HG03280 (cell line): ENCODE results near the gene AXIN1.

Experiments used
- ATAC-seq: cut with Tn5 transposase; IDR thresholded peaks from one replicate; pipeline ENCODE4 v1.9.1; 2021; ENCODE audit warnings: mild to moderate bottlenecking, moderate library complexity; ENCODE audit not compliant: unreplicated experiment

AXIN1 gene

DNA sequence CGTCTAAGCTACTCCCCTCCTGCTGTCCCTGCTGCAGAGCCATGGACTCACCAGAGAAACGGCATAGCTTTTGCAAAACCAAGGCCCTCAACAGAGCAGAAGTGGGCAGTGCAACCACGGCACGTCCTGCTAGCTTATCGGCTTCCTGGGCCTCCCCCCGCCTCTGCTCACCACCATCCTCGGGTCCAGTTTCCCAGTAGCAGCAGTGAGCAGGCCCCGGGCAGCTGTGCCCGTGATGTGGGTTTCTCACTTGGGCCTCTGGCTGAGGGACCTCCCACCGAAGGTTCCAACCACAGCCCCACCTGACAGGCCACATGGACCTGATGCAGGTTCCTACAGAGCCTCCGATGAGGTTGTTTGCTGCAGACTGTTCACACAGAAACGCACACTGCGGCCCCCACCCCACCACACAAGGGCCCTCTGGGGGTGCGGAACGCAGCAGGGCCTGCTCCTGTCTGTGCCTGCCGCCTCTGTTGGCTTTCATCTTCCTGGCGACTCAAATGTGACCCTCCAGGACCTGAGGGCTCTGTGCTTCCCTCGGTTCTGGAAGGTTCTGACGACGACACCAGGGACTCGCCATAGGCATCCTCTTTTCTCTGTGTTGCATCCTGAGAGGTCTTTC, 44.7 kb downstream of the AXIN1 start:
- ATAC-seq = no peak

DNA sequence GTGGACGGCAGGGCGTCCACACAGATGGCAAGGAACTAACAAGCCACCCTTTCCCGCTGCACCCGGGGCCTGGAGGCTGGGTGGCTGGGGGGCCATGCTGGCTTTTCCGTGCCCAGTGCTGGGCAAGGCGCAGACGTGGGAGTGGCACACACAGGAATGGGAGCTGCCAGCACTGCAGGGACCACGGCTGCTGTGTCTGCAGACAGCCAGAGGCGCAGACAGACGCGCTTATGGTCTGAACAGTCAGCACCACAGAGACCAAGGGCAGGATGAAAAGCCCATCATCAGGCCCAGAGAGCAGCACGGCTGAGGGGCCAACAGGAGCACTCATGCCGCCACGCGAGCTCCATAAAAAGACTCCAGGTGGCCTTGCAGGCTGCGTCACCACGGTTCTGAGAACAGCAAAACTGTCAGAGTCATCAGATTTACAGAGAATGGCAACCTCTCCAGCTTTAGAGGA, 45.6 kb downstream of the AXIN1 start:
- no peak for ATAC-seq

DNA sequence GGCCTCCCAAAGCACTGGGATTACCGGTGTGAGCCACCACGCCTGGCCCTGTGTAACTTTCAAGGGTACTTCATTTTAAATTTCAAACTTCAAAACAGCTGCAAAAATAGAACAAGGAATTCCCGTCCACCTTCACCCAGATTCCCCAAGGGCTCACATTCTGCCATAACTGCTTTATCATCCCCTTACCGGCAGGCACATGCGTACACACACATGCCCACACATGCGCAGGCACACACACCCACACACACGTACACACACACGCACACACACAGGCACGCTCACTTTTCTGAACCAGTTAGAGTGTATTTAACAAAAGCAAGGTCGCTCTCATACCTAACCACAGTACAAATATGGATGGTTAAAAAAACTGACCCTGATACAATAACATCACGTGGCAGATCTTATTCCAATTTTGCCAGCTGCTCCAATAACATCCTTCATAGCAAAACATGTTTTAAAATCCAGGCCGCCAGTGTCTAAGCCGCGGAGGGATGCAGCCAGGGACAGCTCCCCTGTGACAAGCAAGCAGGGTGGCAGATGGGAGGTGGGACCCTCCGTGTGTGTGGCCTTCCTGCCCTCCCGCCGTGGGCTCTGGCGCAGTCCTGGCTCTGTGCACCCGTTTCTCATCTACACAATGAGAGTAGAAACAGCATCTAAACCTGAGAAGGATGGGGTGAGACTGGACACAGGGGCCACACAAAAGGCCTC, 46.5 kb downstream of the AXIN1 start:
- ATAC-seq = no peak

DNA sequence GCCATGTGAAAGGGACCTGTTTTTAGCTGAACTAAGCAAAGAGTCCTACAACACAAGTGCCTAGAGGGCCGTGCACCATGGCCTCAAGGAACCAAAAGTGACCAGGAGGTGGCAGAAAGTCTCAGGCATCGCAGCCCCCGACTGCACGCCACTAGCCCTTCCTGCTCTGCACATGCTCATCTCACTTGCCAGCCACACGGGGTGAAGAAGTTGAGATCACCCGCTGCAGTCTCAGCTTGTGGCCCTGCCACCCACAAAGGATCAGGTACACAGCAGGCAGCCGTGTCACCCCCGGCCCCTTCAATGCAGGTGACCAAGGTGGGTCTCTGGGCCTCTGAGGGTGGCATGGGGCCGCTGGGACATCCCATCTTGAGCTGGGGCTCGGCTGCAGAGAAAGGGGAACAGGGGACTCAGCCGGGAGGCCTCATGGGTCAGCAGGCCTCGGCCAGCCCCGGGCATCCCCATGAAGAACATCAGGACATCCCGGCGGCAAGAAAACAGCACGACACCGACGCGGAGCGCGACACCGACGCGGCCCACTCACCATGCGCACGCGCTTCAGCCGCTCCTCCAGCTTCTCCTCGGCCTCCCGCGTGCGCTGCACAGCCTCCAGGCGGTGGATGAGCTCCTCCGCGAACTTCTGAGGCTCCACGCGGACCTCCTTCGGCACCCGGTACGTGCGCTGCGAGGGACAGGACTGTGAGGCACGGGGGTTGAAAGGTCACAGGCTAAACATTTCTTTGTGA, 48.6 kb downstream of the AXIN1 start:
- ATAC-seq = no peak

DNA sequence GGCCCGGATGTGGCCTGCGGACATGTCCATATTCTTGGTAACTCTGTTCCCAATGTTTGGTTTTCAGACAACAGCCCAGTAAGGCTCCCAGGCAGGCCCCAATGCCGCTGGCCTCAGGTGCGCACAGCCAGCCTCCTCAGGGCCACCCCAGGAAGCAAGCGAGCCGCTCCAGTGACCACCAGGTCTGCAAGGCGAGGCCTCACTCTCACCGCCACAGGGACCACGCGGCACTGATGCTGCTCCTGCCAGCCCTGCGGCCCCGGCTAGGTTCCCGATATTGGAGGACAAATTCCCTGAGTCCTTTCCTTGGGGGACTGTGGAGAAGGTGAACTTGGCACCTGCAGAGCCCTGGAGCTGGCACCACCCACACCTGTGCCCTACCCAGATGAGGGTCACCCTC, 50.6 kb downstream of the AXIN1 start:
- no peak for ATAC-seq

DNA sequence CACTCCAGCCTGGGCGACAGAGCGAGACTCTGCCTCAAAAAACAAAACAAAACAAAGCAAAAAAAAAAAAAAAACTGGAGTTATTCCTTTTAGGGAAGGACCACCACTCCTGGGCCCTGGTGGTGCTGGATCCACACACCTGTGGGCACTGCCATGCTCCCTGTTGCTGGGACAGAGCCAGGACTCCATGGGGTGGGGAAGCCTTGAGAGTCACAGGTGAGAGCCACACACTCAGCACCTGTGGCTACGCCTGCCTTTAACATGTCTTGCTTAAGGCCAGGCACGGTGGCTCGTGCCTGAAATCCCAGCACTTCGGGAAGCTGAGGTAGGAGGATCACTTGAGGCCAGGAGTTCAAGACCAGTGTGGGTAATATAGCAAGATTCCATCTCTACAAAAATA, 51.3 kb downstream of the AXIN1 start:
- no peak for ATAC-seq

DNA sequence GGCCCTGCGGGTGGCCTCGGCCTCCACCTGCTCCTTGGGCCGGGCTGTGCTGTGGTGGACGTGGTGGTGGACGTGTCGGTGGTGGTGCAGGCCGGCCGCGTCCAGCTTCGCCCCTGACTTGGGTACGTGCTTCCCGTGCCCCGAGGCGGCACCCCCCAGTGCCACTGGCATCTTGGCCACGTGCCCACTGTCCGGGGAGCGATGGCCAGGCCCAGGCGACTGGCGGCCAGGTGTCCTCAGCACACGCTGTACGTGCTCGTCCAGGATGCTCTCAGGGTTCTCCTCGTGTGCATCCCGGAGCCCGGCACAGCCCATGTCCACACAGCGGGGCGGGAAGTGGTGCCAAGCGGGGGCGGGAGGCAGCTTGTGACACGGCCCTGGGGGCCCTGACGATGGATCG, 54.7 kb downstream of the AXIN1 start:
- no peak for ATAC-seq

DNA sequence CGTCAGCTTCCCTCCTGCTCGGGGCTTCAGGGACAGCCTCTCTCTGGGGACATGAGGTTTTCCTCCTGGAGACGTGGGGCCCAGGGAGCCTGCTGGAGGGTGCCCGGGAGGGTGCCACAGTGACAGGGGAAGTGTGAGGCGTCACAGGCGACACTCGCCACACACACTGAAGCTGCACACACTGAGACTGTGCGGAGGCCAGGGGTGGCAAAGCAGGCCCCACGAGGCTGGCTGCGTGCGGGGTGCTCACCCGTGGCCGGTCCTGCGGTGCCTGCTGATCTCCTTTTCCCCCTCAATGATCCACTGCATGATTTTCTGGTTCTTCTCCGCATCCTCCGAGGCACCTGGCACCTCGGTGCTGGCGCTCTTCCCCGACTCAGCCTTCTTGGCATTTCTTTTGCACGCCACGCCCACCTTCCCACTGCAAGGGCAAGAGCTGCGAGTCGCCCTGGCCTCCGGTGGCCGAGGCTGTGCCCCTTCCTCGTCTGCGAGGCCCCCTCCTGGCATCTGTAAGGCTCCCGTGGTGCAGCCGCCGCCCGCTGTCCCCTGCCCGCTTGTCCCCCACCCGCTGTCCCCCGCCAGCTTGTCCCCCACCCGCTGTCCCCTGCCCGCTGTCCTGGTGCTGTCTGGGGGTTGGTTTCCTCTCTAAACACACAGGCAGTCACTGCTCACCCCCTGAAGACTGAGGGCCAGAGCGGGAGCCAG, 55.6 kb downstream of the AXIN1 start:
- ATAC-seq = no peak

DNA sequence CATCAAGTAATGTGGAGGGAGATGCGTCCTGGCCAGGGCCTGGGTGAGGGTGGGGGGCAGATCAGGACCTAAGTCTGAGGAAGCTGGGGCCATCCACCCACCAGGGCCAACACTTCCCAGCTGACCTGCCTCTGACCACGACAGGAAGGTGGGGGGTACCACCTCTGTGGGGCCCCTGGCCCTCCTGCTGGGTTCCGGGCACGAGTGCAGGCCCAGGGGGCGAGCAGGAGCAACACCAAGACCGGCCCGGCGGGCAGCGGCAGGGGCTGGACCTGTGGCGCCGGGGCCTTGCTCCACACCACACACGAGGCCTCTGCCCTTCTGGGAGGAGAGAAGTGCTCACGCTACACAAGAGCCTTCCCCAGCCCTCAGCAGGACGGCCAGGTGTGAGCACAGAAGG, 56.2 kb downstream of the AXIN1 start:
- ATAC-seq = no peak

DNA sequence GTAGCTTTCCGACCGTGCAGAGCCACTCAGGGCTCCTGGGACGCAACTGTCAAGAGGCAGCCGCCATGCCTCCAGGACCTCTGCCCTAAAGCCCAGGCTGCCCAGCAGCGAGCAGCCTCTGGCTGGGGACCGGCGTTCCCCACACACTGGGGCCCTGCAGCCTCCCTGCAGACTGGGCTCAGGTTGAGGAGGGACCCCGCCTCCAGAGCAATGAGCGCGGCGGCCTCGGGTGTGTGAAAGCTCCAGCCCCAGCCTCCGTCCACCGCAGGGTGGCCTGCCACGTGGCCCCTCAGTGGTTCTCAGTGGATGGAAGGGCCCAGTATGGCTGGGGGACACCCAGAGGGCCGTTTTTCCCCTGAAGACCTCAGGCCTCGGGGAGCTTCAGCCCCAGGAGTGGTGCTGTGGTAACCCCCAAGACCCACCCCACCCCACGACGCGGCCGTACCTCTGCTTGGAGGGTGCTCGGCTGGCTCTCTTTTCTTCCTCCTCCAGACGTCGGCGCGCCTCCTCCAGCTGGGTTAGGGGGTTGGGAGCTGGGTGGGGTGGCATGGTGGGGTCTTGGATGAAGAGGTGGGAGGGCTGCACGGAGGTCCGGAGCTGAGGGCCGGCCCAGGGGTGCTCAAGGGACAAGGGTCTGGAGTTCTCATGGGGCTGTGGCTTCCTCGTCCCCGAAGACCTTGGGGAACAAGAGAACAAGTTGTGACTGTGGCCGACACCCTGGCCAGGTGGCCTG, 59.3 kb downstream of the AXIN1 start:
- no peak for ATAC-seq

DNA sequence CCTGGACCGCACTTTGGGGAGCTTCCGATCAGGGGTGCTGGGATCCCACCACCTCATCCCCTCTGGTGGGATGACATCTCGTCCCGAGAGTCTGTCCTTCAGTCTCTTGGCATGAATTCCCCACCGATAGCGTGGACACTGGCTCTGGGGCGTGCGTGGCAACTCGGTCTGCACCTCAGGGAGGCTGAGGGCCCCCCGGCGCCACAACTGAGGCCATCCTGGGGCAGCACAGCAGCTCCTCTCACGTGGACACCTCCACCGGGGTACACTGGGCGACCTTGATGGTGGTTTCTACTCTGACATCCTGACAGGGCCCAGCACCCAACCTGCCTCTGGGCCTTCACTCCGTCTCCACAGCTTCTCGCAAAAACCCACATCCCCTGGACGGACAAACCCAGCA, 61.0 kb downstream of the AXIN1 start:
- ATAC-seq = no peak

DNA sequence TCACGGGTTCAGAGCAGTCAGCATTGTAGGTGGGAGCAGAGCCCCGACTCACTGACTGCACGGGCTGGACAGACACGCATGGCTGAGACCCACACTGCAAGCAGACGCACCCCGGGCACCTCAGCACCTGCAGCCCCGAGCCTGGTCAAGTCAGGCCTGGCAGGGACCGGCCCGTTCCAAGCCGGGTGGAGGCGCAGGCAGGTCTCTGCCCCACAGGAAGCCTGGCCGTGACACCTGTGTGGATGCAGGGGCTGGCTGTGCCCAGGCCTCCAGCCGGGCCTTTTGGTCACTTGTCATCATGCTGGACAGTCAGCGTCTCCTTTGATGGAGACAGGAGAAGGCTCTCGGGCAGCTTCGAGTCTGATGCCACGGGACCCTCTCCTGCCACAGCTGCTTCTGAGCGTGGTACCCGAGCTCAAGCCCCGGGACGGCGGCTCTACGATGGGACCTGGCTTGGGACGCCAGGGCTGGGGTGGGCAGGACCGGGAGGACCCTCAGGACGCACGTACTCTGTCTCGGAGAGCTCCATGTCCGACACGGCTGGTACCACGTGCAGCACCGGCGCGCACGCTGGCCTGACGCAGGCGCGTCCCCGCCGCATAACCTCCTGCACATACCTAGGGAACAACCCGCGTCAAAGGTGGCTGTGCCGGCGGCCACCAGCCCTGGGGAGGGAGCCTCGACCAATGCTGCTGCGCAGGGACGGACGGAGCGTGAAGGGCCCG, 61.7 kb downstream of the AXIN1 start:
- no peak for ATAC-seq

DNA sequence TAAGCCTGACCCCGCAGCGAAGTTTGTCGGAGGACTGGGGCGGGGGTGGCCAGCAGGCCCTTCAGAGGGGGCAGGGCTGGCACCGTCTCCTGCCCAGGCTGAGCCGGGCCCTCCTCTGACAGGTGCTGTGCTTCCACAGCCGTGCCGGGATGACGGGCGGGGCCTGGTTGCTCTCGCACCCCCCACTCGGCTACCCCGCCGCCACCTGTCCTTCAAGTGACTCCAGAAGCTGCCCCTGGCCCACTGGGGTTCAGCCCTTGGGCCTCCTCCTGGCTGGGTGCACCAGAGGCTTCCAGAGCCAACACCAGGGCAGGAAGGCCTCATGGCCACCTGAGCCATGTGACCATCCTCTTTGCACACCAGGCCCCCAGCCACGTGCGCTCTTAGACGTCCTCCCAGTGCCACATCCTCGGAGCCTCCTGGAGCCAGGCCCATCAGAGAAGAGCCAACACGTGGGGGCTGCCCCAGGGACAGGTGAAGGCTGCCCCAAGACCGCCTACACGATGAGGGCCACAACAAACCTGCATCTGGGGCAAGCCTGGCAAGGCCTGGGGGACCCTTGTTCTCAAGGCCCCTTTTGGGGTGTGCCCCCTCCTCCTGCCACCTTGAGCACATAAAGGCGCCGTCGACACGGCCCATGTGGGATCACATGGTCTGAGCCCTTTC, 62.4 kb downstream of the AXIN1 start:
- ATAC-seq = no peak

DNA sequence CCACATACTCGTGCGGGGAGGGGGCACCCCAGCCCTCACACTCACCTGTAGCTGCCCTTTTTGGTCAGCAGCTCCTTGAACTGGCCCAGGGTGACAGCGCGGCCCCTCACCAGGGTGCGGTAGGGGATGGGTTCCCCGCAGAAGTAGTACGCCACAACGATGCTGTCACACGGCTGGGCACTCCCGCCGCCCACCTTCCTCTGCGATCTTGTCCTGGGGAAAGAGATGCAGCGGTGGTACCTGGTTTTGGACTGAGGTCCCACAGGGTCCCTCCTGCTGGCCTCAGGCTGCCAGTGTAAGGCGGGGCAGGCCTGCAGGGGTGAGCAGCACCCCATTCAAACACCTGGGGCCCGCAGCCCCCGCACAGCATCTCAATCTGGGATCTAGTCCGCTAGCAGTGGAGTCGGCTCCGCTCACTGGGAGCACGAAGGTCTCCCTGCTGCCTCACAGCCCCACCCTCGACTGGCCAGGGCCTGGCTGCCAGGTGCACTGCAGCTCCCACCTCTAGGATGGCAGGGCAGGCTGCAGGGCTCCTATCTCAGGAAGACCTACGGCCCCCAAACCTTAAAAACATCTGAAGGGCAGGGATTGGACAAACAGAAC, 63.0 kb downstream of the AXIN1 start:
- no peak for ATAC-seq

DNA sequence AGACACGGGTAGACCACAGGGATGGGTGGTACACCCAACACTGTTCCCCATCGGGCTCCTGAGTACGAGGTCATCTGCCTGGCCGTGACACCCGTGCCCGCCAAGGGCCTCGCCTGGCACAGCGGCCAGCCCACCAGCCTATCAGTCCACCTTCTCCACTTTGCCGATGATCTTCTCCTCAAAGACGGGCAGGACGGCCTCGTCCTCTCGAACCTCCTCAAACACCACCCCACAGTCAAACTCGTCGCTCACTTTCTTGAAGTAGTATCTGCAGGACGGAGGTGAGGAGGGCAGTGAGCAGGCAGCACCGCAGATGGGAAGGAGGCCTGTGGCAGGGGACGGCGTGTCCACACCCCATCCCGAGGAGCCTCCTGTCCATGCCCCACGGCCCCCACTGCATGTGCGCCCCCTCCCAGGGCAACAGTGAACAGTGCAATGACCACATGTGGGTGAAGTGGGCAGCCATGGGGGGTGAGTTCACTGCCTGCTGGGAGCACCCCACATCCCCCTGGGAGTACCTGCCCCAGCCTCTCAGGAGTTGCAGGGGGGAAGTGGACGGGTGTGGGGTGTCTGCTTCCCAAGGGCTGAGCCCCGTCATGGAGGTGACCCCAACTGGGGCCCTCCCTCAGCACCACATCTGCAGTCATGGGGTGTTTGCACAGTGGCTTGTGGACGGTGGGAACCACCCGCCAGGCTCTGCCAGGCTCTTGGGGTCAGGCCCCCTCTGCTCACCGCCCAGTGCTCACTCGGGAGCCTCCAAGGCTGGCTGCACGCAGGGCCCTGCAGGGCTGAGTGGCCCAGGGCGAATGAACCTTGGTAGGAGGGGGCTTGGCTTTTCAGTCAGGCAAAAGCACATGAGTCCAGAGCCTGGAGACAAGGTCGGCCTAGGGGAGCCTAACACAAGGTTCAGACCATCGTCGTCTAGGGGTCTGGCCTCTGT, 64.3 kb downstream of the AXIN1 start:
- no peak for ATAC-seq

DNA sequence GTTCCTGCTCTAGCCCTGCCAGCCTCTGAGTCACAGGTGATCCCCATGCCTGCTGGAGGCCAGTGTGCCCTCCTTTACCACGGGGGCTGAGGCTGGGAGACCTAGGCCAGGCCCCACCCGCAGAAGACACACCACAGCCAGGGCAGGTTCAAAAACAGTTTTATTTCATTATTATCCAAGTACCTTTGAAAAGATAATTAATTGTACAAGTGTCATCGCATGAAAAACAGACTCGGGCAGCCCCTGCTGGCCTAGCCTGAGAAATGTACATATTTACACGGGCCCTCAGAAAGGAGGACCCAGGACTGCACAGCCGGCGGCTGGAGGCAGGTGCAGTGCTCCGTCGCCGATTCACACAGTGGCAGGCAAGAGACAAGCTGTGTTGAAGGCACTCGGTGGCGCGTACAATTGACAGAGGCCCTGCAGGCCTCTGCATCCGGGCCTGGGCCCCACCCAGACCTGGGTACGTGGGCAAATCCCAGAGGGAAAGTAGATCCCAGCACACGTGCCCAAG, 65.2 kb downstream of the AXIN1 start:
- ATAC-seq = no peak

DNA sequence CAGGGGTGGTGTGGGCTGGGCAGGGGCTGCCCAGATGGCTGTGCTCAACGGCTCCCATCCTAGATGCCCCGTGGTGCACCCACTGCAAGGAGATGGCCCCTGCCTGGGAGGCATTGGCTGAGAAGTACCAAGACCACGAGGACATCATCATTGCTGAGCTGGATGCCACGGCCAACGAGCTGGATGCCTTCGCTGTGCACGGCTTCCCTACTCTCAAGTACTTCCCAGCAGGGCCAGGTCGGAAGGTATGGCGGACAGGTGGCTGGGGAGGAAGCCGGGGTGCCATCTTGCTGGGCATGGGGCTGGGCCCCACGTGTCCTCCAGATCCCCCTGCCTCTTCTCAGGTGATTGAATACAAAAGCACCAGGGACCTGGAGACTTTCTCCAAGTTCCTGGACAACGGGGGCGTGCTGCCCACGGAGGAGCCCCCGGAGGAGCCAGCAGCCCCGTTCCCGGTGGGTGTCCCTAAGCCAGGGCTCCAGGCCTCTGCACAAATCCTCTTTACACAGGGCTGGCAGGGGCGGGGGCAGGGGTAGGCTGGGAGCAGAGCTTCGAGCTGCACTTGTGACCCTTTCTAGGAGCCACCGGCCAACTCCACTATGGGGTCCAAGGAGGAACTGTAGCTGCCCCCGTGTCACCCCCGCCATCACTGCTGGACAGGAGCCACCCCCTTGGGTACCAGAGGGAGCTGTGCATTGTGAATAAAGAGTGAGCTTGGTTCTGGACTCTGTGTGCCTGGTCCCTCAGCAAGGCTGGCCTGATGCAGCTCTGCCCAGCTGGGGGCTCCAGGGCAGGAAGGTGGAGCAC, 65.8 kb downstream of the AXIN1 start:
- no peak for ATAC-seq
